Mucosa of gallbladder (tissue), 1 donor: Measurements from ENCODE around the gene BAHCC1. TPM values are rescaled to one million over a fixed set of nuclear protein-coding genes. Genes with fewer than 3 reads are reported as not detected.

Experiments used
- DNase-seq: peaks from one replicate; pipeline ENCODE4 v3.0.0-alpha.2; 2020; ENCODE audit warnings: low spot score
- total RNA-seq: library from RNA; stranded (reverse); gene quantifications from one replicate; pipeline ENCODE4 v1.2.1, GENCODE V29; 2021
- donor health status: DM: no; HTN: no; CAD: no.

Gene BAHCC1
- total RNA-seq, 1 donor from 2014 or later = 77.4 TPM

DNA sequence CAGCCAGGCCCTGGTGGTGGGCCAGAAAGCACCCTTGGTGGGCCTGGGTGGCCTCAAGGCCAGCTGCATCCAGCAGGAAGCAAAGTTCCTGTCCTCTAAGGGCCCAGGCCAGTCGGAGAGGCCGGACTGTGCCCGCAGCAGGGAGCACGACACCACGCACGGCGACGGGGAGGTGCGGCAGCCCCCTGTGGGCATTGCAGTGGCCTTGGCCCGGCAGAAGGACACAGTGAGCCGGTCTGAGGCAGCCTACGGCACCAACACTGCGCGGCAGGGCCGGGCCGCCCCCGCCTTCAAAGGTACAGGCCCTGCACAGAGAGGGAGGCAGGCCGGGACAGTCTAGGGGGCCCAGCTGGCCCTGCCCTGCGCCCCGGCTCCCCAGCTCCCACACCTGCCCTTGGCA, 48.0 kb downstream of the BAHCC1 start:
- no peak for DNase-seq

- no peak for DNase-seq
These were observed 49.5 kb downstream of the BAHCC1 start for GRCh38 chr17:81444610-81445339.

- no peak for DNase-seq
These were observed 50.6 kb downstream of the BAHCC1 start for GRCh38 chr17:81445642-81446503.

GRCh38 chr17:81447331-81447933, 52.2 kb downstream of the BAHCC1 start:
- no peak for DNase-seq

DNA sequence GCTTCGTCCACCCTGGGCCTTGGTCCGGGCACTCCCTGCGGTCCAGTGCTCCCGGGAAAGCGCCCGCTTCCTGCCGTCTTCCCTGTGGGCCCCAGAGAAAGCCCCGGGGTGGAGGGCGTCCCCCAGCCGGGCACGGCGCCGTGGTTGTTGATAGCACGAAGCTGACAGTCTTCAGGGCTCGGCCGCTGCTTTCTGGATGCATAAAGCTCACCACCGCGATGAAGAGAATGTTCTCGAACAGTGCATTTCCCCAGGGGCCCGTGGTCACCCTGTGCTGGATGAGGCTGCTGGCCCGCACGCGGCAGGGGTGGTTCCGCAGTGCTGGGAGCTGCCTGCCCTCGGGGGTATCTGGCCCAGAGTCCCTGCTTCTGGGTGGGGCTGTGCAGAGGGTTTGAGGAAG, 53.2 kb downstream of the BAHCC1 start:
- no peak for DNase-seq

DNA sequence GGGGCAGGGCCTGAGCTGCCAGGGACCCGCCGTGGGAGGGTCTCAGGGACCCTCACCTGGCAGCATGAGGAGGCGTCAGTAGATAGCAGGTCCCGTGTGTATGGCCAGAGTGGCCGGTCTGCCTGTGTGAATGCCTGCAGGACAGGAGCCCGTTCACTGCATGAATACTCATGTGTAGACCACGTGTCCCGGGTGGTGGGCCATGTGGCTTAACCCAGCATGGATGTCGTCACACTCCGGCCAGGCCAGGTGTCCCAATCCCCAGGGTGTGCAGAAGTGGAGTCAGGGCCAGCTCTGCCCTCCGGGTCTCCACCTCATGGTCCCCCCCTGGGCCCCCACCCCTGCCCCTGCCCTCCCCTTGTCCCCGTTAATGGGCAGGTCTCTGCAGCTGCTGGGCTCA, 53.7 kb downstream of the BAHCC1 start:
- DNase-seq = no peak

DNA sequence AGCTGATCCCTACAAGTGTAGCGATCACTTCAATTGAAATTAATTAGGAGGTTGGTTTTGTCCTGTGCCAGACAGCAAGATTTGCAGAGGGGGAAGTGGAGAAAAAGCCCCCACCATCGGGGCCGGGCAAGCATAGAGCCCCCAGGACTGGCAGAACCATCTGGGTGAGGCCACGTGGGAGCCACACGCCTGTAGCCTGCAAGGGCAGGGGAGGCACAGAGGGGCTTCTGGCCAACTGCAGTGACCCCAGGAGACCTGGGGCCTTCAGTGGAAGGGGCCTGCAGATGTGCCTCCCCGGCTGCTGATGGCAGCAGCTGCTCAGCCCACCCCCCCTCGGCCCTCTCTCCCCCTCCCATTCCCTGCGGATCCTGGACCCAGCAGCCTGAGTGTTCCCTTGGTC, 54.1 kb downstream of the BAHCC1 start:
- DNase-seq = no peak

DNA sequence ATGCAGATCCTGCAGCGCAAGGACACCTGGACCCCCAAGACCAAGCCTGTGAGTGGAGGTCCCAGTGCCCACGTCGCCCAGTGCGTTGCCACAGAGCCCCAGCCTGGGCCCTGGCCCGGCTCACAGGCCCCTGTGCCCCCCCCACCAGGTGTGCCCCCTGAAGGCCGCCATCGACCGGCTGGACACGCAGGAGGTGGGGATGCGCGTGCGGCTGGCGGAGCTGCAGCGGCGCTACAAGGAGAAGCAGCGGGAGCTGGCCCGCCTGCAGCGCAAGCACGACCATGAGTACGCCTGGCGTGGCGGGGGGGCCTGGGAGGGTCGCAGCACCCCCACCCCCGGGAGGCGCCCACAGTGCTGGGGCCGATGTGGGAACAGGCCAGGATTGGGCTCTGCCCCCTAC, 56.6 kb downstream of the BAHCC1 start:
- no peak for DNase-seq

GRCh38 chr17:81452551-81452950, 57.3 kb downstream of the BAHCC1 start:
- no peak for DNase-seq

- no peak for DNase-seq
These were observed 57.8 kb downstream of the BAHCC1 start for GRCh38 chr17:81453076-81453475.

- no peak for DNase-seq
These were observed 58.5 kb downstream of the BAHCC1 start for GRCh38 chr17:81453712-81454111.

DNA sequence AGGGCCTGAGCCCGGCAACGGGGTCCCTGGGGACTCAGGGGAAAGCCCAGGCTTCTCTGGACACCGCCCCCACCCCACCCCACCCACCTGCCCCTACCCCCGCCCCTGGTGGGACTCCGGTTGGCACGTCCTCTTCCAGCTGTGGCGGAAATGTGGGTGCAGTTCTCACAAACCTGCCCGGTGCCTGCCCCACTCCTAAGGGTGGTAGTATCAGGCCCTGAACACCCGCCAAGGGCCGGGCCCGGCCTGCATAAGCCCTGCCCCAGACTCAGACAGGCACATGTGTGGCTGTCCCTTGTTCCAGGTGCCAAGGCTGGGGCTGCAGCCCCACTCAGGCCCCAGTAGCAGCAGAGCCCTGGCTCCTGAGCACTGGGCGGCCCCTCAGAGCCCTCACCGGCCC, 59.2 kb downstream of the BAHCC1 start:
- DNase-seq = no peak

DNA sequence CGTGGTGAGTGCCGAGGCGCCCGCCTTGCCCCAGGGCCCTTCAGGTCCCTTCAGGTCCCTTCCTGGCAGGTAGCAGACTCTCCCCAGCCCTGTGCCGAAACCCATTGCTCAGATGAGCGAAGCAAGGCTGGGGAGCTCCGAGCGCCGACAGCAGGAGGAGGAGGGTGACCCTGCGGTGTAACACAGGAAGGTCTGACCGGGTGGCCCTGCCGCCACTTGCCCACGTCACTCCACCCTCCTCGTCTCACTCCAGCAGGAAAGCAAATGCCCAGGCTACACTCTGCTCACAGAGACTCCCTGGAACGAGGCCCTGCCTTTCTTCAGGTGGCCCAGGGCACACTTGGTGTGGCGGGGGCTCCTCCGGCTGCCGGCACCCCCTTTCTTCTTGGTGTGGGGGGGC, 60.1 kb downstream of the BAHCC1 start:
- no peak for DNase-seq

DNA sequence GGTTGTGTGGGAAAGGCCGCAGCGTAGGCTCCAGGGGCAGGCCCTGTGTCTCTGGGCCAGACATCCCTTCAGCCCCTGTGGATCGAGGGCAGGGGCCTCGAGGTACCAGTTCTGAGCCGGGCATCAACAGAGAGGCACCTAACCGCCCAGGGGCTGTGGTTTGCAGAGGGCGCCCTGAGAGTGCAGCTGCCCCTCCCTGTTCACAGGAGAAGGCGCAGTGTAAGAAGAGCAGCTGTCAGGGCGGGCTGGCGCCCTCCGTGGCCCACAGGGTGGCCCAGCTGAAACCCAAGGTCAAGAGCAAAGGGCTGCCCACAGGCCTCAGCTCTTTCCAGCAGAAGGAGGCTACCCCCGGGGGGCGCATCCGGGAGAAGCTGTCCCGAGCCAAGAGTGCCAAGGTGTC, 60.8 kb downstream of the BAHCC1 start:
- DNase-seq = no peak

- DNase-seq = no peak
These were observed 61.5 kb downstream of the BAHCC1 start for GRCh38 chr17:81456798-81457197.

DNA sequence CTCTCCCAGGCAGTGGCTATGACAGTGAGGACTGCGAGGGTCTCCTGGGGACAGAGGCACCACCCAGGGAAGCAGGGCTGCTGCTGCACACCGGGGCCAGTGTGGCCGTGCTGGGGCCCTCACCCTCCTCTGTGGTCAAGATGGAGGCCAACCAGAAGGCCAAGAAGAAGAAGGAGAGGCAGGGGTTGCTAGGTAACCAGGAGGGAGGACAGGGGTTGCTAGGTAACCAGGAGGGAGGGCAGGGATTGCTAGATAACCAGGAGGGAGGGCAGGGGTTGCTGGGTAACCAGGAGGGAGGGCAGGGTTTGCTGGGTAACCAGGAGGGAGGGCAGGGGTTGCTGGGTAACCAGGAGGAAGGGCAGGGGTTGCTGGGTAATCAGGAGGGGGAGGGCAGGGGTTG, 62.1 kb downstream of the BAHCC1 start:
- DNase-seq = no peak

DNA sequence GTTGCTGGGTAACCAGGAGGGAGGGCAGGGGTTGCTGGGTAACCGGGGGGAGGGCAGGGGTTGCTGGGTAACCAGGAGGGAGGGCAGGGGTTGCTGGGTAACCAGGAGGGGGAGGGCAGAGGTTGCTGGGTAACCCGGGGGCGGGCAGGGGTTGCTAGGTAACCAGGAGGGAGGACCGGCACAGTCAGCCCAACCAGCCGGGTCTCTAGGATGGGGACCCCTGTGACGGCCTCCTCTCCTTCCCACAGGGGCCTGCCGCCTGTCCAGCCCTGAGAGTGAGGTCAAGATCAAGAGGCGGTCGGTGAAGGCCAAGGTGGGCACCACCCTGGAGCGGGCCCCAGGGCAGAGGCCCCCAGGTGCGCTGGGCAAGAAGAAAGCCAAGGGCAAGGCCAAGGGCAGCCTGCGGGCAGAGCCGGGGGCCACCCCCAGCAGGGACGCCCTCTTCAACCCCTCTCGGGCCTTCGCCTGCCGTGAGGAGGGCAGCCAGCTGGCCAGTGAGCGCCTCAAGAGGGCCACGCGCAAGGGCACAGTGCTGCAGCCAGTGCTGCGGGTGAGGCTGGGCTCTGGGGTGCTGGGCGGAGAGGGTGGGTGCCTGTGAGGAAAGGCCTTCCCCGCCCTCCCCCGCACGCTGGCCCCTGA, 62.8 kb downstream of the BAHCC1 start:
- DNase-seq = no peak

DNA sequence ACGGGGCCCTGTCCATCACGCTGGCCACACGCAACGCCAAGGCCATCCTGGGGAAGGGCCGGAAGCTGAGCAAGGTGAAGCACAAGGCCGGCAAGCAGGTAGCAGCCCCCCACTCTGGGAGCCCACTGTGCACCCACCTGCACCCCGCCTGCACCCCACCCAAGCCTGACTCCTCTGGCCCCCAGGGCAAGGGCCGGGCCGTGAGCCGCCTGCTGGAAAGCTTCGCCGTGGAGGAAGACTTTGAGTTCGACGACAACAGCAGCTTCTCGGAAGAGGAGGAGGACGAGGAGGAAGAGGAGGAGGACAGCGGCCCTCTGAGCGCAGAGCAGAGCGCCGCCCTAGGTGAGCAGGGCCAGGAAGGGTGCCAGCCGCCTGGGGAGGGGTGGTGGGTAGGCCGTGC, 63.4 kb downstream of the BAHCC1 start:
- DNase-seq = no peak

- DNase-seq = peak; percentile 80
These were observed 64.0 kb downstream of the BAHCC1 start for GRCh38 chr17:81459224-81459623.

GRCh38 chr17:81459864-81460263, 64.6 kb downstream of the BAHCC1 start:
- DNase-seq = no peak

GRCh38 chr17:81460856-81461460, 65.7 kb downstream of the BAHCC1 start:
- DNase-seq = peak; percentile 68
